OCI-LY1 (cell line): Measurements from ENCODE around the gene CPTP.

Source experiments
- EZH2 ChIP-seq: fragments of 200-600 bp; sonication (generic), shearing (Covaris generic); IDR thresholded peaks from 2 replicates; pipeline ENCODE4 v1.8.0; 2017; ENCODE audit warnings: borderline replicate concordance, mixed run types, mild to moderate bottlenecking, antibody characterized with exemption, low read length, moderate library complexity, mixed read lengths
- TF ChIP-seq, protein P1 (sequence below): fragments of 200-600 bp; sonication (generic), shearing (Covaris generic); IDR thresholded peaks from 2 replicates; pipeline ENCODE4 v1.5.1; 2017; ENCODE audit warnings: mild to moderate bottlenecking, antibody characterized with exemption, low read length, moderate library complexity, mixed read lengths

DNA sequence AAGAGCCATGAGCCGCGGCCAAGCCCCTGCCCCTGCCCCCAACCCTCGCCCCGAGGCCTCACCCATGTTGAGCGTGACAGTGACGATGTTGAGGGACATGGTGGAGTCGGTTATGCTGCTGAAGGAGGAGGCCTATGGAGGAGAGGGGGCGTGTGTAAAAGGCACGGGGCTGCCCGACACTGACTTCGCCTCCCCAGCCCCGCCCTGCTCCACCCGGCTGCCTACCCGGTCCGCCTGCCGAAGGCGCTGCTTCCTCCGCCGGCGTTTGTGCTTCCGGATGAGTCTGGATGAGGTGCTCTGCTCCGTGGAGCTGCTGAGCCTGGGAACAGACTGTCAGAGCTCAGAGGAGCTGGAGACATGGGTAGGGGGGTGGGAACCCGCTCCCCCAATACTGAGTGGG, 15.6 kb downstream of the CPTP start:
- TF ChIP-seq, protein P1, sequence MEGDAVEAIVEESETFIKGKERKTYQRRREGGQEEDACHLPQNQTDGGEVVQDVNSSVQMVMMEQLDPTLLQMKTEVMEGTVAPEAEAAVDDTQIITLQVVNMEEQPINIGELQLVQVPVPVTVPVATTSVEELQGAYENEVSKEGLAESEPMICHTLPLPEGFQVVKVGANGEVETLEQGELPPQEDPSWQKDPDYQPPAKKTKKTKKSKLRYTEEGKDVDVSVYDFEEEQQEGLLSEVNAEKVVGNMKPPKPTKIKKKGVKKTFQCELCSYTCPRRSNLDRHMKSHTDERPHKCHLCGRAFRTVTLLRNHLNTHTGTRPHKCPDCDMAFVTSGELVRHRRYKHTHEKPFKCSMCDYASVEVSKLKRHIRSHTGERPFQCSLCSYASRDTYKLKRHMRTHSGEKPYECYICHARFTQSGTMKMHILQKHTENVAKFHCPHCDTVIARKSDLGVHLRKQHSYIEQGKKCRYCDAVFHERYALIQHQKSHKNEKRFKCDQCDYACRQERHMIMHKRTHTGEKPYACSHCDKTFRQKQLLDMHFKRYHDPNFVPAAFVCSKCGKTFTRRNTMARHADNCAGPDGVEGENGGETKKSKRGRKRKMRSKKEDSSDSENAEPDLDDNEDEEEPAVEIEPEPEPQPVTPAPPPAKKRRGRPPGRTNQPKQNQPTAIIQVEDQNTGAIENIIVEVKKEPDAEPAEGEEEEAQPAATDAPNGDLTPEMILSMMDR = no peak
- TF ChIP-seq EZH2 = no peak
